ENCODE results near the gene TRAF1. TPM values are rescaled to one million over a fixed set of nuclear protein-coding genes. Genes with fewer than 3 reads are reported as not detected.

TRAF1 gene
- total RNA-seq, 1 experiment from 2014 or later: 1.4 TPM

- no peaks in the 10 kb centered on the region for H3K79me2 ChIP-seq (ENCODE audit: insufficient read depth, low read length)
- H3T11ph ChIP-seq (ENCODE audit: low read length): no peak overlapping the region
- no peak overlapping the region for H3K9ac ChIP-seq (ENCODE audit: extremely low read depth, insufficient read length, low read length)
- no peak overlapping the region for H3K18ac ChIP-seq (ENCODE audit: insufficient read length, low read depth, low read length)
- no peaks in the 10 kb centered on the region for H3K79me1 ChIP-seq (ENCODE audit: insufficient read depth, low read depth, low read length, poor library complexity, severe bottlenecking)
- no peak overlapping the region for H2BK5ac ChIP-seq (ENCODE audit: insufficient read length, low read length)
- H2AK5ac ChIP-seq (ENCODE audit: insufficient read length, low read length): no peak overlapping the region
- H3K27me3 ChIP-seq (ENCODE audit: insufficient read depth, low read length): no peaks in the 10 kb centered on the region
- no peak for TF ChIP-seq CTCF (conservative IDR thresholded peaks at IDR 0.05)
- Mint-ChIP-seq H3K4me1 (peaks cover 12 to 25% of the 10 kb centered on the region in 2 experiments), H3K27ac (no peak overlapping the region), H3K9me3 (no peaks in the 10 kb centered on the region), H3K27me3 (ENCODE audit: low read depth) (peaks cover 15% of the 10 kb centered on the region), H3K36me3 (ENCODE audit: insufficient read depth in 1 of 3, low read depth in 3 of 3) (no peaks in the 10 kb centered on the region), H3K4me3 (no peak overlapping the region)
- H3K14ac ChIP-seq (ENCODE audit: insufficient read depth, low read length): no peak overlapping the region
- no peak overlapping the region for H3K56ac ChIP-seq (ENCODE audit: insufficient read length, low read depth, low read length)
- no peaks in the 10 kb centered on the region for H3K9me3 ChIP-seq (ENCODE audit: control insufficient read depth, low read depth, low read length)
- no peak overlapping the region for H2BK120ac ChIP-seq (ENCODE audit: low read depth, low read length, poor library complexity, severe bottlenecking)
- no peak overlapping the region for H2BK20ac ChIP-seq (ENCODE audit: low read depth, low read length, poor library complexity, severe bottlenecking)
- H3K23me2 ChIP-seq (ENCODE audit: insufficient read length, low read depth, low read length, poor library complexity, severe bottlenecking): no peaks in the 10 kb centered on the region
- no peak overlapping the region for H3K4ac ChIP-seq (ENCODE audit: low read depth, low read length)
- no peaks in the 10 kb centered on the region for H4K20me1 ChIP-seq (ENCODE audit: control insufficient read depth, insufficient read depth, insufficient read length)
- no peak overlapping the region for H2AFZ ChIP-seq (ENCODE audit: low read length)
- H4K5ac ChIP-seq (ENCODE audit: insufficient read length, low read depth, low read length): no peak overlapping the region
- H4K8ac ChIP-seq (replicated peaks; ENCODE audit: insufficient read length, low read depth, low read length): no peak overlapping the region
- no peaks in the 10 kb centered on the region; the same call in 1 of the 2 replicates for H3K4me1 ChIP-seq (ENCODE audit: insufficient read depth, low read length)
- no peak overlapping the region for H3K4me2 ChIP-seq (ENCODE audit: insufficient read depth, insufficient read length, low read length)
- H3K27ac ChIP-seq (ENCODE audit: insufficient read length, low read depth, low read length): no peak overlapping the region
- H2BK15ac ChIP-seq (ENCODE audit: low read depth, low read length): no peak overlapping the region
- WGBS (ENCODE audit: extremely low coverage, insufficient read length, low lambda C conversion rate): no CpG with 5 or more reads among the region's 6 CpGs
- no peak overlapping the region for H4K91ac ChIP-seq (ENCODE audit: insufficient read length, low read depth, low read length)
- no peak for DNase-seq
- H2BK12ac ChIP-seq (ENCODE audit: insufficient read length, low read depth, low read length): no peak overlapping the region
- no peak overlapping the region for H3K23ac ChIP-seq (ENCODE audit: insufficient read length, low read depth, low read length)
These were observed 33.6 kb downstream of the TRAF1 start for GRCh38 chr9:120892748-120893610.
